HG03039 (cell line): ENCODE measurements around the gene CFAP61.

Experiments
- ATAC-seq: cut with Tn5 transposase; IDR thresholded peaks from one replicate; pipeline ENCODE4 v1.9.1; 2021; ENCODE audit warnings: mild to moderate bottlenecking, moderate library complexity; ENCODE audit not compliant: unreplicated experiment

CFAP61 gene

DNA sequence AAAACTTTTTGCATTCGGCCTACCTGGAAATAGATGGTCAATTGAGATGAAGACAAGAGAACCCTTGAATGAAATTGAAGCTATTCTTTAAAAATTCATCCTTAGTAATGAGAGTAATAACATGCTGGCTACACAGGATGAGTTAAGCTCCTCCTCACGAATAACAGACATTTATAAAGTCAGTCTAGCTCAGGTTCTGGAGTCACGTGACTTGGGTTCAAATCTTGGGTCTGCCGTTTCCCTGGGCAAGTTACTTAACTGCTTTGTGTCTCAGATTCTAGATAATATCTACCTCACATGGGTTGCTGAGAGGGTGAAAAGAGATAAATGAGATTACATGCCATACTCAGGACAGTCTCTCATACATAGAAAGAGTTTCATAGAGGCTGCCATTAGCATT, 214.2 kb downstream of the CFAP61 start:
- no peak for ATAC-seq

DNA sequence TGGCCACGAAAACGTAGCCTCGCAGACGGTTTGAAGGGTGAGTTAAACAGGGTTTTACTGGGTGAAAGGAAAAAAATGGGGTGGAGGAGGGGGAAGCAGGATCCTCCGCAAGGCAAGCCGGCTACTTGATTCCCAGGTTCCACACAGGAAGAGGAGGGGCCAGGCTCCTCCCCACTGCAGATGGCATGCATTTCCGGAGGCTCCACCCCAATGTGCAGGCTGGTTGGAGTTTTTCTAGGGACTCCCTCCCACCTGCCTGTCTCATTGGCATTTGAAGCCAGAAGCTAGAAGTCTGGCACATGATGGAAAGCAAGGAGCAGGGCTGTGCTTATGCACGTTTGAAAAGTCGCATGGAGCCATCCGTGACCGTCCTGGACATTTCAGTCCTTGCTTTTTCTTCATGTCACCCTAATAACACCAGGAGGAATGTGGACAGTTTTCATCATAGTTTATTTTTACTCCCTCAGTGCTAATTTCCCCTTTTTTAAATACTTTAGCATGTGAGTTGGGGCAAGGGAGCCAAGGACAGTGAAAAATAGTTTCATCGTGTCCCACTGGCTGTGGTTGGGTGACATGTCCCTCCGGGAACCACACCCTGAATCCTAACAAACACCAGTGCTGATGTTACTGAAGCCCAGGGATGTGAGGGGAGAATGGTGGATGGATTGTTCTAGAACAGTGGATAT, 215.5 kb downstream of the CFAP61 start:
- ATAC-seq = no peak

DNA sequence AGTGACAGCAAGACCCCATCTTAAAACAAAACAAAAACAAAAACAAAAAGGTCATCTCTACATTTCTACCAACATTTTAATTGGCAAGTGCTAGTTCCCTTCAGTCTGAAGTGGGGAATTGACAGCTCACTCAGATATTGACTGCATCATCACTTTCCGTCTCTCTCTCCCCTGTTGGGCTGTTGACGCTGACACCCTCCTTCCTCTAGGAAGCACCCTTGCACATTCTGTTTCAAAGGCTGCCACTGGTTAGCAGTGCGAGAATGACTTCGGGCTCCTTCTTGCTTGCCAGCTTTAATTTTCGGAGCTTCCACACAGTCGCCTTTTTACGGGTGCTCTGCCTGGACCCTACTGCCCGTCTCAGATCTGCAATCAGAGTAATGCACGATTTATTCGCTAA, 218.9 kb downstream of the CFAP61 start:
- ATAC-seq = no peak

DNA sequence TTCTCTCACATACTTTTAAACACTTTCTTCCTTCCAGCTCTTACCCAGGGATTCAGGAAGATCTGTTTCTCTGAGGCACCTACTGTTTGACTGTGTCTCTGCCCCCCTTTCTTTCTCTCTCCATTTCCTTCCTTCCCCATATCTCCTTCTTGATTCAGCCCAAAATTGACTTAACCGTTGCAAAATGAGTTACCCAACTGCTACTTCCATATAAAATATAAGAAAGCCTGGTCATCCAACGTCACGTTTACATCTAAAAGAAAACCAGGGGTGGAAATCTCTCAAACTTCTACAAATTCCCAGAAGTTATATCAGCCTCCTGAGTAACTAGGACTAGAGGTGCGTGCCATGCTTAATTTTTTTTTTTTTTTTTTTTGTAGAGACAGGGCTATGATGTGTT, 220.4 kb downstream of the CFAP61 start:
- ATAC-seq = no peak

DNA sequence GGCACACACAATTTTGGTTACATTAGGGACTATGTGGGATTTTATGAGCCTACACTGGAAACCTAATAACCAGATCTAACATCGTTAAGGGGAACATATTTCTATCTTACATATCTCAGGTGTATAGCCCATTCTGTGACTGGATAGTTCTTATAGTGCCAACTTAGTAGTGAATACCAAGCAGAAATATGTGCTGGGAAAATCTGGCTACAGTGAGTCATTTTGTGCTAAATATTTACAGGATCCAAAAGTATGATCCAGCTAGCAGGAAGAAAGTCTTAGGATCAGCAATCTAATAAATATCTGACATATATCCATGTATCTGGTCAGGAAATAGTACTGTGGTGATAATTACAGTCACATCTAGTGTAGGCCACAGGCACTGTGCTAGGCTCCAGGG, 221.0 kb downstream of the CFAP61 start:
- ATAC-seq = no peak

DNA sequence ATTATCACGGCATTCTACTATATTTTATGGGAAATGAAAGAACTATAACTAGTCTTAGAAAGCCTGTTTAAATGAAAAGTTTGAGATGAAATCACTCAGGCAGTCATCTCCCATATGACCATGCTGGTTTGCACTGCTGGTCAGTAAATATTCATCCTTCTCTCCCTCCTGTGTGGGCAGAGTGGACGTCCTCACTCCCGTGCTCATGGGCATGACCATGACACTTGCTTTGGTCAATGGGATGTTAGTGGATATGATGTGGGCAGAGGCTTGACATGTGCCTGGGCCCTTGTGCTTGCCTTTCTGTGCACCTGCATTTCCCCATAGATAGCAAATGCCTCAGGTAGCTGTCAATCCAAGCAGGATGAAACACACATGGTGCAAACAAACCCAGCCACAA, 222.5 kb downstream of the CFAP61 start:
- ATAC-seq = no peak

DNA sequence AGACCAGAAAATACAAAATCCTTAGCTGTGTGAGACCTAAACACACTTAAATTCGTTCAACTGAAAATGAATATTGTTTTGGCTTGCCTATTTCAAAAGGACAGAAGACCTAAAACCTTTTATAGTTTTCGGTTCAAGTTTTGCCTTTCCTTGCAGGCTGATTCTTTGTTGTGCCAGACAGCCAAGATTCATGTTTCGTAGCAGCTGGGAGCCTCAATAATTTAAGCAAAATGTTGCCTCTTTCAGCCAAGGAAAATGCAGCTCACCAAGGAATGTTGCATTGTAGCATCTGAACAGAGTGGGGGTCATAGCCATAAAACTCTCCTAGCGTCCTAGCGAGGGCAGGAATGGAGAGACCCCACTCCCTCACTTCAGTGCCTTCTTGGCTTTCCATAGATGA, 223.3 kb downstream of the CFAP61 start:
- no peak for ATAC-seq

DNA sequence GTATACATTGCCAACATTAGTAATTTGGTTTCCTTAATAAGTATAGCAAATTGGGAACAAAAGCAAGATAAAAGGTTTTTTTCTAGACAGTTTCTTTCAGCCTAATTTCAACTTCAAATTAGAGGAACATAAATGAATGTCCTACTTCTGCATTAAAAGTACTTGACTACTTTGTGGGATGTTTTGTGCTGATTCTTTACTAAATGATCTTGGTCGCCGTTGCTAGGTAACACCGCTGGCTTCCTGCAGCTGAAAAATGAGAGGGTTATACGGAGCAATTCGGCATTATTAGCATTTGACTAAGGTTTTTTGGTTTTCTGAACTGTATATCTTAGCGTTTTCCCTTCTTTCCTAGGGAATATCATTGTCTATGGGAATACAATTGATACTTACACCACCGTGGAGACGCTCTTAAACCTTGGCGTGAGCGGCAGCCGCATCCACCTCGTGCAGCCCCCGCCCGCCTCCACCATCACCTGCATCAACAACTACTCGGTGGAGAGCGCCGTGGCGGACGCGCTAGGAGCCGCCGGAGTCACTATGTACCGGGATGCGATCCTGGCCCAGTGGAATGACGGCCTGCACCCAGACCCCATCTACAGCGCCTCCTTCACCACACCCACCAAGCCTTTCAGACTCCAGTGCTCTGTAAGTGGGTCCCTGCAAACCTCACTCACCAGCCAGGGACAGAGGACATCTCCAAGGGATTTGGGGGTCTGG, 224.6 kb downstream of the CFAP61 start:
- no peak for ATAC-seq

DNA sequence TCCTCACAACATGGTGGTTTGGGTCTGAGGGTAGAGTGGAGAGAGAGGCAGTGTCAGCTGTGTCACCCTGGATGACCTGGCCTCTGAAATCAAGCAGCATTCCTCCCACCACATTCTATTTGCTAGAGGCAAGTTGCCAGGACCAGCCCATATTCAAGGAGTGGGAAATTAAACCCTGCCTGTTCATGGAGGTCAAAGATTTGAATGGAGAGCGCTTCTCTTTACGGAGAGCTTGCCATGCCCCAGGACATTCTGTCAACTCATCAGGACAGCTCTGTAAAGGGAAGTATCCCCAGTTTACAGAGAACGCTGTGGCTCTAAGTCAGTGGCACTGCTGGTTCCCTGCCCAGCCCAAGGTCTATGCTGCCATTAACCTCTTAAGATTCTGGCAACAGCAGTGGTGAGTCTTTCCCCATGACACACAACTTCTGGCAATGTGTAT, 225.6 kb downstream of the CFAP61 start:
- ATAC-seq = no peak

DNA sequence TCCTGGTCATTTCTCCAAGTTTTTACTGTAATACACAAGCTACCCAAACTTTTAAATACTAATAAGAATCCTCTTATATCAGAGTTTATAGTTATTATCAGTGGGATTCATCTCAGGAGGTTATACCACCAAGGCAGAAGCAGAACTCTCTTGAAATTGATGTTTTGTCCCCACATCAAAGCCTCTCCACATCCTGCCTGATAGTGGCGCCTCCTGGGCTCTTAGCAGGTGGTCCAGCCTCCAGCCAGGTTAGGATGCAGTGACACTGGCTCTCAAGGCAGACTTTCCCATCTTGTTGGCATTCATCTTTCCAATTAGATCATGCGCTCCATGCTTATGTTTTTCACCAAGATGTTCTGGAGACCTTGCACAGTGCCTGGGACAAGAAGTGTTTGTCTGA, 233.7 kb downstream of the CFAP61 start:
- no peak for ATAC-seq

DNA sequence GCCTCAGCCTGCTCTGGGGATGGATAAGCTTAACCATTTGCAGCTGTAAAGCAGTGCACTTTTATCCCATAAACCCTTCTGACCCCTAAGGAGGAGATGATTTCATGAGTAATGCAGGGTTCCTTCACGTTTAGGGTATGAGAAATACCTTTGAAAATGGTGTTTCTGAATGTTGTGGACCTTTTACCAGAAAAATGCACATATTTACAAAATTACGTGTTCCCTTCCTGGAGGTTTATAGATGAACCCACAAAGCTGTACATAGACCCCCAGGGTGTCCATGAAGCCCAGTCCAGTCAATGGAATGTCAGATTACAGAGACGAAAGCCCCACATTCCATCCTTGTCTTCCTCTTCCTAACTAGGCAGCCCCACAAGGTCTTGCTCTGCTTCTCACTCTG, 237.0 kb downstream of the CFAP61 start:
- no peak for ATAC-seq

DNA sequence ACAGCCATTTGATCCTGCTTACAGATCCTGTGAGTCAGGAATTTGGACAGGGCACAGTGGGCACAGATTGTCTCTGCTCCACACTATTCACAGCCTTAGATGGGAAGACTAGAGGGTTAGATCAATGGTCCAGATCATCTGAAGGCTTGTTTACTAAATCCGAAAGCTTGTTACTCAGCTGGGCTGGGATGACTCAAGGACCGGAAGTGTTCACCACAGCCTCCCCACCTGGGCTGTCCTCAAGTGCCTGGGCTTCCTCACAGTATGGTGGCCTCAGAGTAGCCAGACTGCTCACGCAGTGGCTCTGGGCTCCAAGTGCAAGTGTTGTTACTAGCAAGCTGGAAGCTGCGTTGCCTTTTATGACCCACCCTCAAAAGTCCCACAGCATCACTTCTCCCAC, 240.1 kb downstream of the CFAP61 start:
- ATAC-seq = no peak

DNA sequence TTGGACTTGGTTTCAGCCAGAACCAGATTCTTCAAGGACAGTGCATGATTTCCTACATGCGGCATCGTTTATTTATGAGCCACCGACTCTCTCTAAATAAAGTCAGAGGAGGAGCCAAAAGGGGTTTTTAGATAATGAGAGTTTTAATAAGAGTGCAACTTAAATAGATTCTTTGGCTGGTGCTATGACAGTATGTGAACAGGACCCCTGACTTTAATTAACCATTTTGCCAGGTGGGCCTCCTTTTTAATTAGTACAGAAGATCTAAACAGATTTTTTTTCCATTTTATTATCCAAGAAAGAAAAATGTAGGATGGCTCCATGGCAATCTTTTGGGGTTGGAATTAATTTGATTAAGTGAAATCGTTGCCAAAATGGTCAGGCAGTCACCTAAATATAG, 240.8 kb downstream of the CFAP61 start:
- no peak for ATAC-seq

DNA sequence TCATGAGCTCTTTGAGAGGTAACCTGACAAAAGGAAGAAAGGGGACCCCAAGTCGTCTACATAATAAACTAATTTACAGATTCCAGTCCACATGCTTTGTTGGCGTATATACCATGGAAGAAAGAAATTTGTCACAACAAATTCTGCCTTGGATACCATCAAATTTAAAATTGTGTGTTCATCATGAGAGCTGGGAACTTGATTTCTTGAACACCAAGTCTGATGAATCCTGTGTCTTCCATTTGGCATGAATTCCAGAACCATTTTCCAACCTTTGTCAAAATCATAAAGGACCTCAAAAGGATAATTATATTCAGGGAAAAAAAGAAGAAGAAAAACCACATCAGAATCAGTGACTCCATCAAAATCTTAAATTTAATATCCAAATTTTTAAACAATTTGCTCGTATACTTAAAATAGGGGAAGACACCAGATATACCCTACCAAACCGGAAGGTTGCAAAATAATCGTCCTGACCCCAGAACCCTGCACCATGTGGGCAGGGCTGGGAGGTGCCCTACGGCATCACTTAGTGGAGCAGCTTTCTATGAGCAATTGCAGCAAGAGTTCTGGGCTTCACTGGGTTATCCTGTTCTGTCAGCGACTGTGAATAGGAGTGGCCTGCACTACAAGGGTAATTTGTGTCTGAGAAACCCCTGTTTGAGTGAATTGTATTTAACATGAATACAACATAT, 241.5 kb downstream of the CFAP61 start:
- no peak for ATAC-seq

DNA sequence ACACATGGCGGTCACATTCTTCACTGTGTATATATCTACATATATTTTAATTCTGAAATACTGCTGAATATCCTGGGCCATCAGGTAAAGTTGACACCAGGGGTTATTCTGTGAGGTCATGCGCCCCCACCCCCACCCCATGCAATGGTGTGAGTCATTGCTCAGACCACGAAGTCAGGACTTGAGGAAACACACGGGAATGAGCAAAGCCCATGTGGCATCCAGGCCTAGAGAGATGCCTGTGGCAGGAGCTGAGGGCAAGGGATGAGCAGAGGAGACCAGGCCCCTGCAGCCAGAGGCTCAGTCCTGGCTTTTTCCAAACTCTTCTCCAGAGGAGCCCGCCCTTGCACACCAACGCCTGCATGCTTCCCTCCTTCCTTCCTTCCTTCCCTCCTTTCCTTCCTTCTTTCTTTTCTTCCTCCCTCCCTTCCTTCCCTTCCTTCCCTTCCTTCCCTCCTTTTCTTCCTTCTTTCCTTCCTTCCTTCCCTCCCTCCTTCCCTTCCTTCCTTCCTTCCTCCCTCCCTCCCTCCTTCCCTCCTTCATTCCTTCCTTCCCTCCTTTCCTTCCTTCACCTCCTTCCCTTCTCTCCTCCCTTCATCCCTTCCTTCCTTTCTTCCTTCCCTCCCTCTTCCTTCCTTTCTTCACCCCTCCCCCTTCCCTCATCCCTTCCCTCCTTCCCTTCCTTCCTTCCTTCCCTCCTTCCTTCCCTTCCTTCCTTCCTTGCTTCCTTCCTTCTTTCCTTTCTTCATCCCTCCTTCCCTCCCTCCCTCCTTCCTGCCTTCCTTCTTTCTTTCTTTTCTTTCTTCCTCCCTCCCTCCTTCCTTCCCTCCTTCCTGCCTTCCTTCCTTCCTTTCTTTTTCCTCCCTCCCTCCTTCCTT, 243.5 kb downstream of the CFAP61 start:
- ATAC-seq = no peak

DNA sequence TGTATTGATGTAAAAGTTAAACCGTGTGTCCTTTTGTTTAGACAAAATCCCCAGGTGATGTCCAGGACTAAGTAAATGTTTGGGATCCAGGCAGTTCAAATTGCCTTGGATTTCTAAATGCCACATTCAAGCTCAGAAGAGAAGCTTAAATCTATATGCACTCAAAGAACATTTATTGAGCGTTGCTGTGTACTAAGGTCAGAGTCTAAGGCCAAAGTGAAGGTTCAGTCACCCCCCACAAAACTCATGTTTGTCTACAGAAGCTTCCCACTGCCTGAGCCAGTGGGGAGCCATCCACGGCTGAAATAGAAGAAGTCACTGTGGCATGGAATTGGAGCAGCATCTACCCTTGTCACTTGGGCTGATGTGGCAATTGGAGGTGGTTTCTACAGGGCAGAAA, 244.8 kb downstream of the CFAP61 start:
- ATAC-seq = no peak

DNA sequence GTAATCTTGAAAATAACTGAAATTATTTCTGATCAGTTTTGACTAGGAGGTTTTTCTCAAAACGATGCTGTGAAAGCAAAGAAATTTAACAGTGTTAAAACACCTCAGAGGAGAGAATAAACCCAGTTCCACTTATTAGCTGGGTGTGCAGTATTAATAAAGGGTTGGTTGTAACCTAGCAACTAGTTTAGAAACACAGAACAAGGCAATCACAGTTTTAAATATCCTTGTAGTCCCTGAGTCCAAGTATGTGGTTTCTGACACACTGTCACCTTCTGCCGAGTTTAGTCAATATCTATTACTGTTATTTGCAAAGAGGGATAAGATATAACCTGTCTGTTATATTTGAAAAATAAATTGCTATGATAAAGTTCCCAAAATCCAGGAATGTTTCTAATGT, 245.4 kb downstream of the CFAP61 start:
- no peak for ATAC-seq

DNA sequence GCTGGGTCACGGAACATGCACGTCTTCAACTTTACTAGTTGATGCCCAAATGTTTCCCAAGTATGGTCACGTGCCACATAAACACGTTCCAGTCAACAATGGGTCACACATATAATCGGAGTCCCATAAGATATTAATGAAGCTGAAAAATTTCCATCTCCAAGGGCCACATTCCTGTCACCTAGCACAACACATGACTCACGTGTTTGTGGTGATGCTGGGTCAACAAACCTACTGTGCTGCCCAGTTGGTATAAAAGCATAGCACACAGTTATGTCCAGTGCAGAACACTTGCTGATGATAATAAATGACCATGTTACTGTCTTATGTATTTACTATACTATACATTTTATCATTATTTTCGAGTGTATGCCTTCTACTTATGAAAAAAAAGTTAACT, 247.6 kb downstream of the CFAP61 start:
- ATAC-seq = no peak

DNA sequence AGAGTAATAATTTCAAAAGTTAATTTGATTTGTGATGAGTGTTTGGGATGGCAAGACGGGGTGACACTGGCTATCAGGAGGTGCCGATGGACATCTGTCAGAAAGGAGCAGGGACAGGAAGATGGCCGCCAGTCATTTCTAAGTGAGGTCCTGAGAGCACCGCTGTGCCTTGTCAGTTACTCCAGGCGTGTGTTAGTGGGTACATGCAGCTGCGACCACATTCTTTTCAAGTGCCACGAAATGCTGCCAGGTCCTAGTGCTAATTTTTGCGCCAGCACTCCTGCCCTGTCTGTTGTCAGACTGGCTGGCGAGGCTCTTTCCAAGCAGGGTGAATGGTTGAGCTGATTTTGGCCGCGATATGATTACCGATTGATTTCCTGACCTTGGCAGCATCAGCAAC, 251.0 kb downstream of the CFAP61 start:
- no peak for ATAC-seq

DNA sequence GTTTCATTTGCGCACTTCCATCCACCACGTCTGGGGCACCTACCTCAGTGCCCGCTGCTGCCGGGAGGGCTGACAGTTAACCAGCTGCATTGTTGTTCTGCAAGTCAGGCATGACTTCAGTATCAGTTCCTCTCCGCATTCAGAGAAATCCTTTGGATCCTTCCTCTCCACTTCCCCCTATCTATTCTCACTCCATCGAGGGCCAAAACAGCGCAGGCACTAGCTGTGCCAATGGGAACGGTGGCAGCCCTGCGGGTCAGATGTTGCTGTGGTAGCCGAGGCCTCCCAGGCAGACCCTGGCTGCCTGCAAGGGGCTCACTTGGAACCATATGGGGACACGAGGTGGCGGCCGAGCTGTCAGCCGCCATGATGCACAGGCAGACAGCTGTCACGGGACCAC, 251.4 kb downstream of the CFAP61 start:
- no peak for ATAC-seq

DNA sequence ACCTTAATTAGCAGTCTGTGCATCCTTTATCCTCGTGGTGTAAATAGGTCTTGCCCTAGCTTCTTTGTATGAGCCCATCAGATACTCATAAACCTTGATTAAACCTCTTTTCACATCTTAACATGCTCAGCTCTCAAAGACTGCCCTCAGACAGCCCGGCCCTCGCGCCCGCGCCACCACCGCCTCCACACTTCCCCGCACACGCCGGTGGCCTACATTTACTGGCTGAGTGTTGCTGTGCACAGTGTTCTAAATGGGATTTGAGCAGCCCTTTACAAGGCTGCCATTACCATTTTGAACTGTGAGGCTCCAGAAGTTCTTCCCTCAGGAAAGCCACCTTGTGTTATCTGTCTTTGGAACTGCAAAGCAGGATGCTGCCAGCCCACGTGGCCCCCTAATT, 252.6 kb downstream of the CFAP61 start:
- no peak for ATAC-seq
